Retina (tissue), 1 donor: ENCODE results near the gene SLC35F3.
"Not testable (repeated sequence)": the region's sequence is repeated elsewhere in the genome, so short reads cannot be mapped to it uniquely, and the experiment has no call there.

Experiments
- DNase-seq: peaks from one replicate; pipeline ENCODE4 v3.0.0-alpha.2; 2016

SLC35F3 gene

DNA sequence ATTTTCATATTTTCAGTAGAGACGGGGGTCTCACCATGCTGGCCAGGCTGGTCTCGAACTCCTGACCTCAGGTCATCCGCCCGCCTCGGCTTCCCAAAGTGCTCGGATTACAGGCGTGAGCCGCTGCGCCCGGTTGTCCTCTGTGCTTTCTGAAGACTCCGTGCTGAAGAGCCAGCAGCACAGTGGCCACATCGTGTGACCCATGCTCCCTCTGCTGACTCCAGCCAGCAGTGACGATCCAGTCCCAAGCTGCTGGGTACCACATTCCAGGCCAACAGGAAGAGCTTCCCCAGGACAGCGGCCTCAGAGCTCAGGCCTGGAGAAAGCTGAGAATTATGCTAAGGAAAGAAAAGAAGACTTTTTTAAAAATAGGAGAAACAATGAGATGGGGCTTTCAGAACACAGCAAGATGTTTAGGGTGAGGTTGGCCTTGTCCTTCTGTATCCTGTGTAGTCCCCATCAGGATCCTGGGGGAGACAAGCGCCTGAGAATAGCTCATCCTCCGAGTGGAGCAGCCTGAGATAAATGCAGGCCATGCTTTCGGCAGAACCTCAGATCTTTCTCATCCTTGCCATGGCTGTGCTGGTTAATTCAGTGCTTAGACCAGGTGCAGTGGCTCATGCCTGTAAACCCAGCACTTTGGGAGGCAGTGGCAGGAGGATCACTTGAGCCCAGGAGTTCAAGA lies 207.1 kb downstream of the SLC35F3 start:
- peak; percentile 66 for DNase-seq

DNA sequence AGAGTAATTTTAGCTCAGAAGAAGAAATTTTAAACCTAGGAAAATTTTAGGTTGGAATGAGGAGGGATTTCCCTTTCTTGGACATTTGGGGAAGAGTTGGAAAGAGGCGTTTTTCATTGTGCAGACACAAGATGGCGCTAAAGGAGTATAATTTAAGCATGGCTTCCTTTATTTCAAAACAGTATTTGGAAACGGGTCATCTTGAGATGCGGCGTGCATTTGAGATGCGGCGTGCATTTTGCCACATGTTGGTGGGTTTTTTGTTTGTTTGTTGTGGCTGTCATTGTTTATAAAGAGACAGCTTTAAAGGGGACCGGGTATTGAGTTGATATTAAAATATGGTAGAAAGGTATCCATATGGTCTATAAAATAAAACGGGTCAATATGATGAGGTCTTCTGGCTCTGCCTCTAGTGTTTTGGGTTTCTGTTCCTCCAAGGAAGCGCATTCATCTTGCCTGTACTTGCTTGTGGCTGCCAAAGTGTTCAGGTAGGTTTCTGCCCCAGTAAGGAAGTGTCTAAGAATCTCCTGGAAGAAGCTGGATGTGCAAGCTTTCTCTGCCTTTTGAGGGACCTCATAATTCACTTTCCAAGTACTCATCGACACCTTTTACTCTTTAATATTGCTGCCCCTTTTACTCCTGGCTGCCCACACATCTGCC lies 210.3 kb downstream of the SLC35F3 start:
- peak; percentile 67 for DNase-seq

DNA sequence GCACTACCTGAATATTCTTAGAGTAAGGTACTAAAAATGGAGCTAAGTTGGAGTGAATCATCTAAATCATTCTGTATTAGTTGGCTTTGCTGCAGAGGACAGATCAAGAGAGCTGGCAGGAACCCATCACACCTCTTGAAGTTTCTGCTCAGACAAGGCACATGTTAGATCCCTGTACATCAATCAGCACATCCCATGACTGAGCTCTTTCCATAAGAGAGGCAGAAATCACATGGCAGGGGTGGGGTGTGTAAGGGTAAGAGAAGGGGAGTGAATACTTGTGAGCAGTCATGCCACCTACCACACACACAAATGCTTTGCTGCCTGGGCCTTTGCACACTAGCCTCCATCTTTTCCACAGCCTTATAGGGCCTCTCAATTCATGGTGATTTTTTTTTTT lies 214.4 kb downstream of the SLC35F3 start:
- DNase-seq: no peak

DNA sequence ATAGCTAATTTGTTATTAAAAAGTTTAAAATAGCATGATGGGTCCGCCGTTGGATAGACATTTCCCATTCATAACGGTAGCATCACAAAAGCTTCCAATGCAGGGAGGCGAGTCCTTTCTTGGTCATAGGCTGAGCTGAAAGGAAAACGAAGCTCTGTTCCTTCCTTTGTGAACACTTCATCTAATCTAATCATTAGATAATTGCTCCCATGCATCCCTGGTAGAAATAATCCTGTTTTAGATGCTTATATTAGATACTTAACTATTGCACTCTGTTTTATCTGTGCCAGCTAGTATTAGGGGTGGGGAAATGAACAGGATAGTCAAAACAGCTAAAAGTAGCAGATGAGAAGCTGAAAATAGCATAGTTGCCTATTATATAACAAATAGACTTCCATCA lies 215.0 kb downstream of the SLC35F3 start:
- DNase-seq: no peak

DNA sequence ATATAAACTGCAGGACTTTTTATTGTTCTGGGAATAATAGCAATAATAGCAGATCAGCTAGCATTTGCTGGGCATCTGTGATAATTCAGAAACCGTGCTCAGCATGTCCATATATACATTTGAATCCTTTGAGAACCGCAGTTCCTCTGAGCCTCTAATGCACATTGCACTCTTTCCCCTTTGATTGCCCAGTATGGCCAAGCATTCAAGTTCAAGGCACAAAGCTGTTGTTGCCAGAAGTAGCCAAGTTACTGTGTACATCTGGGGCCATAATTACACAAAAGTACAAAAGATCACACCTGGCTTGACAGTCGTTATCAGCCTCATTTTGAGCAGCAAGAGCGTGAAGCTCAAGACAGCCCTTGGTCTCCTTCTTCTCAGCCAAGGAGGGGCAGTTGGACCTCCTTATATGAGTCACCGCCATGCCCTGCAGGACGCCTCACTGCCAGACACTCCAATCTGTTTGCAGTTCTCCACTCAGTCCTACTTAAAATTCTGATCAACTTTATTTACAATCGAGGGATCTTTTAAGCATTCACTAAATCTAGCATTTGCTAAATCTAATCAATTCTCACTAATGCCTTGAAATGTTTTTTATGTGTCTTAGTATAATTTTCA lies 216.0 kb downstream of the SLC35F3 start:
- no peak for DNase-seq

DNA sequence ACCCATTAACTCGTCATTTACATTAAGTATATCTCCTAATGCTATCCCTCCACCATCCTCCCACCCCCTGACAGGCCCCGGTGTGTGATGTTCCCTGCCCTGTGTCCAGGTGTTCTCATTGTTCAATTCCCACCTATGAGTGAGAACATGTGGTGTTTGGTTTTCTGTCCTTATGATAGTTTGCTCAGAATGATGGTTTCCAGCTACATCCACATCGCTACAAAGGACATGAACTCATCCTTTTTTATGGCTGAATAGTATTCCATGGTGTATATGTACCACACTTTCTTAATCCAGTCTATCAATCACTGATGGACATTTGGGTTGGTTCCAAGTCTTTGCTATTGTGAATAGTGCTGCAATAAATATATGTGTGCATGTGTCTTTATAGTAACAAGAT lies 217.2 kb downstream of the SLC35F3 start:
- not testable (repeated sequence) for DNase-seq

DNA sequence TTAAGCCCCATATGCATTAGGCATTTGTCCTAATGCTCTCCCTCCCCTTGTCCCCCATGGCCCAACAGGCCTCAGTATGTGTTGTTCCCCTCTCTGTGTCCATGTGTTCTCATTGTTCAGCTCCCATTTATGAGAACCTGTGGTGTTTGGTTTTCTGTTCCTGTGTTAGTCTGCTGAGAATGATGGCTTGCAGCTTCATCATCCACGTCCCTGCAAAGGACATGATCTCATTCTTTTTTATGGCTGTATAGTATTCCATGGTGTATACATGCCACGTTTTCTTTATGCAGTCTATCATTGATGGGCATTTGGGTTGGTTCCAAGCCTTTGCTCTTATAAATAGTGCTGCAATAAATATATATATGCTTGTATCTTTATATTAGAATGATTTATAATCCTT lies 218.1 kb downstream of the SLC35F3 start:
- DNase-seq: not testable (repeated sequence)

DNA sequence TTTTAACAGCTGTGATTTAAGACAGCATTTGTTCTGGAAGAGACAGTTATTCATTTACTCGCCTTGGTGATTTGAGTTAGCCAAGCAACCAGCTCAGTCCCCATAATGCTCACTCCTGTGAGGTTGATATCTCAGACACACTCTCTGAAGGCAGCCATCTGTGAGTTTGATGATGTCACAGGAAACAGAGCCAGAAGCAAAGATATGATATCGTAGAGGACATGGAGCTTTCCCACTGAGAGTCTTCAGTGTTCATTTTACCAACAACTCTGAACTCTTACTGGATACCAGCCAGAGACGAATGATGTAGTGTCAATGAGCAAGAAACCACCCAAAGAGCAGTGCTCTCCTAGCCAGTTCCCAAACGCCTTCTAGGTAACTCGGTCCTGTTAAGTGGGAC lies 219.4 kb downstream of the SLC35F3 start:
- DNase-seq: no peak

DNA sequence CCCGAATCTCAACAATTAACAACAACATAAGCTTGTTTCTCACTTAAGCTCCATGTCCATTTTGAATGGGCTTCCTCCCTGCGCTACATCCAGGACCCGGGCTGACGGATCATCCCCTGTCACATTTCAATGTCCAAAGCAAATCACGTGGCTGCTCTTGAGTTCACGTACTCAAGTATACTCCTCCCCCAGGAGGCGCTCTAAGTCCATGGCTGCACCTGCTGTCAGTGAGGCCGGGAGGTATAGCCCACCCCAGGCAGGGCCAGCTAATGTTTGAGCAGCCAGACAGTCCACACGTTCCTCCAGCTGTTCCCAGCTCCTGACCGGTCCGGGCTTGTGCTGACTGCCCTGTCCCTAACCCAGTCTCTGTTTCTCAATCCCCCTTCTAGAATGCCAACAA lies 220.8 kb downstream of the SLC35F3 start:
- DNase-seq: peak; percentile 32

DNA sequence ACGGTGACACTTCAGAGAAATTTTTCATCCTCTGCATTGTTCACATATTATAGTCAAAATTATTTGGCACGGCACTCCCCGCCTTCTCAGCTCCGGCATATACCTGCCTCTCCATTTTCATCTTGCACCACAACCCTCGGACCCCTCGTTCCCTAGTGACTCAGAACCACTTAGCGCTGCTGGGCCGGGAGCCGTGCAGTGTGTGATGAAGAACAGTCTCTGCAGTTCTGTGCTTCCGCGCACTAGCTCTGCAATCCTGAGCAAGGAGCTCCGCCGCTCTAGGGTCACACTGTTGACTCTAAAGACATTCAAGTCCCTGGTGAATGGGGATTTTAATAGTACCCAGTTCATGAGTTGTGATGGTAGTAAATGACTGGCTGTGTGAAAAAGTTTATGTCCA lies 221.2 kb downstream of the SLC35F3 start:
- no peak for DNase-seq

DNA sequence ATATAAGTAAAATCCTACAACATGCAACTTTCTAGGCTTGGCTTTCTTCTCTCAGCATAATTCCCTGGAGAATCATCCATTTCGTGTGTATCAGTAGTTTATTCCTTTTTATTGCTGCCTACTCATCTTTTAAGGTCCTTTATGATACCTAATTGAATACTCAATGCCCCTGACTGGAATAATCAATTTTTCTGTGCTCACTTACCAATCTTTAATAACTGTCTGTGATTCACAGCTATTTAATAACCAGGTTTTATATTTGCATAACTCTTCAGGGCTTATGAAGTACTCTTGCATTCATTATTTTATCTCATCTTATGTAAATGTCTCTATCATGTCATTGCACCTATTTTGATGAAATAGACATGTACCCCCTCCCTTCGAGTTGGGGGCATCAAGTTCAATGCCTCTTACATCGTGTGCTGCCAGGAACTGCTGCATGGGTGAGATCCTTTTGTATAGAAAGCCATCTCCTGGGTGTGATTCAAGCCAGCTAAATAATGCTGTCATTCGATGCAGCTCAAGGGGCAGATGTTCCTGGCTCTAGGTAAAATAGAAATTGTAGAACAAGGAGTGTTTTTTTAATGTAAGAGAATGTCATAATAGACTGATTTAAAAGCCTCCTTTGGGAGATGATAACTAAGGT lies 222.7 kb downstream of the SLC35F3 start:
- no peak for DNase-seq

DNA sequence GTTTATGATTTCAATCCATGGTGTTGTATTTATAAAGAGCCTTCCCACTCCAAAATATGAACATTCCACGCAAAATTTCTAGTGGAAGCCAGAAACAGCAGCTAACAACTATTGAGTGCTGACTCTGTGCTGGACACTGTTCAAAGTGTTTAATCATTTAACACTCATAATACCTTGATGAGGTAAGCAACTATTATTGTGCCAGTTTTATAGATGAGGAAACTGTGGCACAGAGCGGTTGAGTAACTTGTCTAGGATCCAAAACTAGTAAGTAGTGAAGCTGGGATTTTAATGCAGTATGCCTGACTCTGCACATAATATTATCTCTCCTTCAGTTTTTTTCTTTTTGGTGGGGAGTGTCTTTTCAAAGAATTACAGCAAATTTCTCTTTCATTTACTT lies 228.3 kb downstream of the SLC35F3 start:
- no peak for DNase-seq

DNA sequence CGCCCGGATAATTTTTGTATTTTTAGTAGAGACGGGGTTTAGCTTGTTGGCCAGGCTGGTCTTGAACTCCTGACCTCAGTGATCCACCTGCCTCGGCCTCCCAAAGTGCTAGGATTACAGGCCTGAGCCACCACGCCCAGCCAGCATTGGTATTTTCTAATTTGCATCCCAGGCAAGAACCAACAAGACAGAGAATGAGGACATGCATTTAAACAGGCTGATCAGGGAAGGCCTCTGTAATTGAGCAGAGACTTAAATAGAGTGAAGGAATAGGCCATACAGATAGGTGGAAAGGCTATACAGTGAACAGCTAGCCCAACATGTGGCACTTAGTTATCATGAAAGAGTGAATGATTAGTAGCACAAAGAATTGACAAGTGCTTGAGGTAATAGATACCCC lies 230.4 kb downstream of the SLC35F3 start:
- DNase-seq: no peak

DNA sequence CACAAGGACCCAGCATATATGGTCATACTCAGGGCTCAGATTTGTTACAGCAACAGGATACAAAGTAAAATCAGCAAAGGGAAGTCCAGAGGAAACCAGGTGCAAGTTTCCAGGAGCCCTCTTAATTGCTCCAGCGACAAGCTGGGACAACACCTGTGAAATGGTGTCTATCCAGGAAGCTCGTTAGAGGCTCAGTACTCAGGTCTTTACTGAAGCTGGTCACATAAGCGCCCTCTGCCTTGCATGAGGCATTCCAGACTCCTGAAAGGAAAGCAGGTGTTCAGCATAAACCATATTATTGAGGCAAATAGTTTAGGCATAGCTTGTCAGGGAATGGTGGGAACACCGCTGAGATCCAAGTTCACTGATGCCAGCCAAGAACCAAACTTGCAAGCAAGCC lies 231.0 kb downstream of the SLC35F3 start:
- DNase-seq: no peak

DNA sequence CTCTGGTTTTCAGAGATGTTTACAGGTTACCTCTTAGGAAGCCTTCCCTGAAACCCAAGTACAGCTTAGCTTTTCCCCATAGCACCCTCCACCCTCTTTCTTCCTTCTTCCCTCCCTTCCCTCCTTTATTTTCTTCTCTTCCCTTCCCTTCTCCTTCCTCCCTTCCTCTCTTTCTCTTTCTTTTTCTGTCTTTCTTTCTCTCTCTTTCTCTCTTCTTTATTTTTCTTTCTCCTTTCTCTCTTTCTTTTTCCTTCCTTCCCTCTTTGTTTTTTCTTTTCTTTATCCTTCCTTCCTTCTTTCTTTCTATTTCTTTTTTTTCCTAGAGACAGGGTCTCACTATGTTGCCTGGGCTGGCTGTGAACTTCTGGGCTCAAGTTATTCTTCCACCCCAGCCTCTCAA lies 231.6 kb downstream of the SLC35F3 start:
- no peak for DNase-seq

DNA sequence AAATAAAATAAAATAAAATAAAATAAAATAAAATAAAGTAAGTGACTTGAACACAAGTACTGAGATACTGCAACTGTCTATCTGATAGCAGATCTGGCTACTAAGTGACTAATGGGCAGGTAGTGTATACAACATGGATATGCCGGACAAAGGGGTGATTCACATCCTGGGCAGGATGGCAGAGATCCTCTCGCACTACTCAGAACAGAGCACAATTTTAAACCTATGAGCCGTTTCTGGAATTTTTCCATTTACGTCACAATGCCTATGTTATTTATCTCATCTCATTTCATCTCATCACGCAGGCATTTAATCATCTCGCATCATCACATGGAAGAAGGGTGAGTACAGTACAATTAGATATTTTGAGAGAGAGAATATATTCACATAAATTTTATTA lies 235.5 kb downstream of the SLC35F3 start:
- DNase-seq: no peak

DNA sequence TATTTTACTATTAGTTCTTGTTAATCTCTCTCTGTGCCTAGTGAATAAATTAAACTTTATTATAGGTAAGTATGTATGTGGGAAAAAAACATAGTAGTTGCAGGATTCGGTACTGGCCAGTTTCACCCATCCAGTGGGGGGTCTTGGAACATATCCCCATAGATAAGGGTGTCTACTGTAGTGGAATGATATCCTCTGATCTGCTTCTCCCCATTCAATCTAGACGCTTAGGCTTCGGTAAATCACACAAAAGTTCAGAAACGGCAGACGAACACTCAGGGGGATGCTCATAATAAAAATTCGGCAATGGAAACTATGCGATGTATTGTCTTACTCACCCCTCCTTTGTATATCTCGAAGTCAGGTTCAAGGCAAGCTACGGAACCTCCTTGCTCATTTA lies 235.9 kb downstream of the SLC35F3 start:
- DNase-seq: no peak

DNA sequence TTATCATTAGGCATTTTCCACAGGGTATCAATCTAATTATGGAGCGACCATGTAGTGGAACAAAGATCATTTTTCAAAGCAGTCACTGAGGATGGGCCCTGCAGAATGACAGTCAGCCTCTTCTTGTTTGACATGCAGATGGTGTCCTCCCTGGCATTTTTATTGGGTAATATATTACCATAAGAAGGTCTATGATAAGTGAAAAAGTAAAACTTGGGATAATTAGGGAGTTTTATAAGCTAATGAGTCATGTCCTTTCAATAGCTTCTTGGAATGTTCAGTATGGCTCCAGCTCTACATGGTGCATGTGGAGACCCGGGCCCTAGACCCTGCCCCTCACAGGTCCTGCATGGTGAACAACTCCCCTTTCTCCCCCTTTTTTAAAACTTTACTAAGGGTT lies 236.5 kb downstream of the SLC35F3 start:
- no peak for DNase-seq

DNA sequence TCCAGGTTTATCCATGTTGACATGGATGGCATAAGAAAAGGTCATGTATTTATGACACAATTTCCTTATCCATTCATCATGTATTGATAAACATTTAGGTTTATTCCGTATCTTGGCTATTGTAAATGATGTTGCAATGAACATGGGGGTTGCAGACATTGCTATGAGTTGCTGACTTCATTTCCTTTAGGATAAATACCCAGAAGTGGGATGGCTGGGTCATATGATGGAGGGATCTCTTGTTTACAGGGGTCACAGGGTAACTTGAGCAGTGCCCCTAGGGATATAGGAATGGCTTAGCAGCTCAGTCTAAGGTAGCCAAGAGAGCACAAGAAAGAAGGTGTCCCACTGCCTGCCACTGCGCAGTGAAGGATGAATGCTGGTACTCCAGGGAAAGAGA lies 239.2 kb downstream of the SLC35F3 start:
- DNase-seq: no peak

DNA sequence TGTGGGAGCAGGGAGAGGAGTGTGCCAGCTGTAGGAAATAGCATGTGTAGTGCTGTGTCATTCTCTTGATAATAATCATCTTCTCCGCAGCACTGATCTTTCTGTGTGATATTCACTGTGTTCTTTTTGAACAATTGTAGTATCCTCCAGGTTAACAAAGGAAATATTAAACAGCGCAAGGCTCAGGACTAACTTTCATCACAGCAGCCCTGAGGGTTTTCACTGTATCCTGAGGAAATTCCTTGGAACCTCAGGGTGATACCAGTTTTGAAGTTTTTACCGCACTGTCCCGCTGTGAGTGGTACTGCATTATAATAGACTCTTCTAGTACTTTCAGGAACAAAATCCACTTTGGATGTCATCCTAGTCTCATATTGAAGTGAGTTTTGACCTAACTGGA lies 240.4 kb downstream of the SLC35F3 start:
- DNase-seq: no peak

DNA sequence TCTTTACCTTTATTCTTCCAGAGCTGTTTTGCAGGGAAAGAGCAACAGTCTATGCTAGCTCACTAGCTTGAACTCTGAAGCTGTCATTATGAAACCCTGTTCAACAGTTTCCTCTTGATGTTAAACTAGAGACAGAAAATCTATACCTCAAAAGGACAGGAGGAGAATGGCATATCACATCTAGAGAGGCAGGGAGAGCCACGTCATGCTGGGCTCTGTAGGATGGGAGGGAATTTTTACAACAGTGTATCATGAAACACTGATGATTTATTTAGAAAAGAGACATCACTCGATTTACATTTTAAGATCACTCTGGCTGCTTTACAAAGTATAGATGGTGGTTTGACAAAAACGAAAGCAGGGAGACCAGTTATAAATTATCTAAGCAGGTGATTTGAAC lies 243.9 kb downstream of the SLC35F3 start:
- no peak for DNase-seq

DNA sequence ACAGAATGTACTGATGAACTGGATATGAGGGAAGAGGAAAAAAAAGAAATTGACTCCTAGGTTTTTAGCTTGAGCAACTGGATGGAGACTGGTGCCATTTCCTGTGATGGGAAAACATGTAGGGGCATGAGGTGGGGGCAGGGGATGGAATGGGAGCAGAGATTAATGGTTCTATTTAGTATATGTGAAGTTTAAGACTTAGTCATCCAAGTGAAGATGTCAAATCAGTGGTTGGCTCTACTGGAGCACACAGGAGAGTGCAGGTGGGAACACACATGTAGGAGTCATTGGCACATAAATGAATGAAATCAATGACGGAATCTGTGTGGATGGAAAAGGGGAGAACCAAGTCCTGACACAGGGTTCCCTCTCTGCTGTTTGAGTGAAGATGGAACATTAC lies 244.3 kb downstream of the SLC35F3 start:
- DNase-seq: no peak

DNA sequence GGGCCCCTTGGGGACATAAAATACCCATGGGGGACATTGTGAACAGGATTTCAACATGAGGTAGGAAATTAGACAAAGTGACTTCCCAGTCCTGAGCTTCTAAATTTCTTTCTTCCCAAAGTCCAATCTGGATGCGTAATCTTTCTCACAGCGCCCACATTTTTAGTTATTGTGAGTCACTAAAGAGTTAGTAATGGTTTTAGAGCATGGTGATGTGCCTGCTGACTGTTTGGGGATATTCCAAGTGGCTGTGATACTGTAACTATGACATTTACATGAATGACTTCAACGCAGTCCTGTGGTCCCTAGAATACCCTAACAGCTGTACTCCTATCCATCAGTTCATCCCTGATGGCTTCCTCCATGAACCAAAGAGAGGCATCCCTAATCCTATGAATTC lies 244.7 kb downstream of the SLC35F3 start:
- DNase-seq: no peak

DNA sequence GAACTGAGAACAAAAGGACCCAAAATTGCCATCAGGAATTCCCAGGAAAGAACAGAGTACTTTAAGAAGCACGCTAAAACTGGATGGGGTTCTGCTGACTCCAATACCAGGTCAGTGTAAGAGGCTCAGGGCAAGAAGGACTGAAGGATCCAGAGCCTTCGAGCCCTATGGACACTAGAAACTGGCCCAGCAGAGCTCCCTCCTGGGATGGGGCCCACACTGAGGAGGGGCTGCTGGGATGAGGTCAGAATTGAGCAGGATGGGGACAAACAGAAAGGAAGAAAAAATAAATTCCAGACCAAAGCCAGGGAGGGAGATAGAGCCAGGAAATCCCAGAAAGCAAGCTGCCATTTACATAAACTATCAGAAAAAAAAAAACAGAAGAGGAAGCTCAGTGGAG lies 246.4 kb downstream of the SLC35F3 start:
- DNase-seq: no peak
